SIG-M5 treated with dmso at 0.1 percent for 504 hours (cell line): ENCODE data around the gene LY6G6D.

Experiments used
- DNase-seq: peaks from one replicate; lab custom pipeline; 2025; ENCODE audit not compliant: unreplicated experiment; lab: John Stamatoyannopoulos, UW

The LY6G6D gene, protein sequence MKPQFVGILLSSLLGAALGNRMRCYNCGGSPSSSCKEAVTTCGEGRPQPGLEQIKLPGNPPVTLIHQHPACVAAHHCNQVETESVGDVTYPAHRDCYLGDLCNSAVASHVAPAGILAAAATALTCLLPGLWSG

DNA sequence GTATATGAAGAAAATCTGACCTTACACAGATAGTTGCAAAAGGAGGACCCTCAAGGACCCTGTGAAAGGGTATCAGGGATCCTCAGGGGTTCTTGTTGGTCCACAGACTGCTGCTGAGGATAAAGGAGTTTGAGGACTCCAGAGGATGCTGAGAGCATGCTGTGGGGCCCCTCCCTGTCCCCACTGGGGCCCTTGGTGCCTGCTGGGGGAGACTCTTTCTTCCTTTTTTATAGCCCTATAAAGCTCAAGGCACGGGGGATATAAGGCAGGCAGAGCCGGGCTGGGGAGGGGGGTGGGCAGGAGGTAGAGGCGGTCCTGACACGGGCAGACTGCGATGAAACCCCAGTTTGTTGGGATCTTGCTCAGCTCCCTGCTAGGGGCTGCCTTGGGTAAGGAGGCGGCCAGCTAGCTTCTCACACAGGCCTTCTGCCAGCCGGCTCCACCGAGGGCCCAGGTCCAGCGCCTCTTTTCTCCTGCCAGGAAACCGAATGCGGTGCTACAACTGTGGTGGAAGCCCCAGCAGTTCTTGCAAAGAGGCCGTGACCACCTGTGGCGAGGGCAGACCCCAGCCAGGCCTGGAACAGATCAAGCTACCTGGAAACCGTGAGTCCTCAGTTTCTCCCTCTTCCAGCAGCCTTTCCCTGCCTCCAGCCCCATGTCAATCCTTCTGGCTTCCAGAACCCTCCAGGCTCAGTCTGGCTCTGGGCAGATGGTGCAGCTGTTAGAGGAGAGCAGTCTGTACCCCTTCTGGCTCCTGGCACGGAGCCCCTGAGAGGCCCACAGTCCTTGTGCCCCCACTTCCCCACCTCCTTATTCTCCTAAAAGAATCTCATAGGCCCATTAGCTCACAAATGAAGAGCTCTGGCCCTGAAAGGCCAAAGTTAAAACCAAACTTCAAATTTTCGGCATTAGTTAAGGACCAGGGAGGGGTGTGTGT lies at the start of gene LY6G6D:
TSS of gene LY6G6D (plus strand) at position 327 of the 937 bp plus-strand sequence. CDS start at position 335, 8 bp downstream.
- no peak for DNase-seq

DNA sequence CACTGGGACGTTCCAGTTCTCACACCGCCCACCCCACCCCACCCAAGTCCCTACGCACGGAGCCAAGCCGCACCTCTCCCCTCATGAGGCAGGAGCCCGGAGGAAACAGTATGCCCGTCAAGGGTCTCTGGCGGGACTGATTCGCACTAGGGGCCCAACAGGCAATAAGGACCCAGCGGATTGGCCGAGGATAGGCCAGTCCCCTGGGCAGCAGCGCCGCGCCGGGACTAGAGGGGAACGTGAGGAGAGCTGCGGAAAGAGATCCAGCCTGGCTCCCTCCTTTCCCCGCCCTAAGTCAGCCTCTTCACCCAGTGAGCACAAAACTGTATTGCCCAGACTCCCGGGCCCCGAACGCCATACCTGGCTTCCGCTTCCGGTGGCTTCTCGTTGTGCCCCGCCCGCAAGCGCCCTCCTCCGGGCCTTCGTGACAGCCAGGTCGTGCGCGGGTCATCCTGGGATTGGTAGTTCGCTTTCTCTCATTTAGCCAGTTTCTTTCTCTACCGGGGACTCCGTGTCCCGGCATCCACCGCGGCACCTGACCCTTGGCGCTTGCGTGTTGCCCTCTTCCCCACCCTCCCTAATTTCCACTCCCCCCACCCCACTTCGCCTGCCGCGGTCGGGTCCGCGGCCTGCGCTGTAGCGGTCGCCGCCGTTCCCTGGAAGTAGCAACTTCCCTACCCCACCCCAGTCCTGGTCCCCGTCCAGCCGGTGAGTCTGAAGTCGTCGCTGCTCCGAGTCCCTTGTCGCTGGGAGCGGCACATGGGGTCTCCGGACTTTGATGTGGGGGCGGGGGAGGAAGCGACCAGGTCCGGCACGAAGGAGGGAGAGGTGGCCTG lies 49.4 kb upstream of the LY6G6D start, which contains the start of gene CSNK2B:
TSS of gene CSNK2B (plus strand) at position 580 of the 836 bp plus-strand sequence. CDS start 752 bp downstream, outside the sequence.
- DNase-seq = peak; percentile 98

DNA sequence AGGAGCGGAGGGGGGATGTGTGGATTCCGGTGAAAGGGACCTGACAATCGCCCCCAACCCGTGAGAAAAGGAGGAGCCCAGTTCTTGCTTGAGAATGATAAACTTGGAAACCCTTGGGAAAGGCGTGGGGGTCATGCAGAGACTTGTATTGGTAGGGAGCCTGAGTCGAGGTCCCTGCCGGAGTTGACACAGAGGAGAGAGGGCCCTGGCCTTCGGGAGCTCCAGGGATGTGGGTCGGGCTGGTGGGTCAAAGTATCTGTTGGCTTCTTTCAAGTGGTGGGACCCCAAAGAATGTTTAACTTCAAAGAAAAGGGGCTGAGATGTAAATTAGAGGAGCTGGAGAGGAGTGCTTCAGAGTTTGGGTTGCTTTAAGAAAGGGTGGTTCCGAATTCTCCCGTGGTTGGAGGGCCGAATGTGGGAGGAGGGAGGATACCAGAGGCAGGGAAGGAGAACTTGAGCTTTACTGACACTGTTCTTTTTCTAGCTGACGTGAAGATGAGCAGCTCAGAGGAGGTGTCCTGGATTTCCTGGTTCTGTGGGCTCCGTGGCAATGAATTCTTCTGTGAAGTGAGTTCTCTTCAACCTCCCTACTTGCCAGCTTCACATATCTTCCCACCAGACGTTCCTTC lies 48.7 kb upstream of the LY6G6D start:
- DNase-seq = no peak

DNA sequence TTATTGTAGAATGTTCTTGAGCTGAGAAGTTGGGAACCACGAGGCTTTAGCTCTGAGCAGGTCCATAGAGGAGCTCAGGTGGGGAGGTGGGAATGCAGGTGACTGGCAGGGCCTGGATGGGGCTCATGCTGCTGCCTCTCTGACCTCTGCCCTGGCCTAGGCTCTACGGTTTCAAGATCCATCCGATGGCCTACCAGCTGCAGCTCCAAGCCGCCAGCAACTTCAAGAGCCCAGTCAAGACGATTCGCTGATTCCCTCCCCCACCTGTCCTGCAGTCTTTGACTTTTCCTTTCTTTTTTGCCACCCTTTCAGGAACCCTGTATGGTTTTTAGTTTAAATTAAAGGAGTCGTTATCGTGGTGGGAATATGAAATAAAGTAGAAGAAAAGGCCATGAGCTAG lies 45.5 kb upstream of the LY6G6D start, which contains the start of gene LY6G5B:
TSS of gene LY6G5B (plus strand) at position 301 of the 400 bp plus-strand sequence. CDS start 975 bp downstream, outside the sequence.
- no peak for DNase-seq

DNA sequence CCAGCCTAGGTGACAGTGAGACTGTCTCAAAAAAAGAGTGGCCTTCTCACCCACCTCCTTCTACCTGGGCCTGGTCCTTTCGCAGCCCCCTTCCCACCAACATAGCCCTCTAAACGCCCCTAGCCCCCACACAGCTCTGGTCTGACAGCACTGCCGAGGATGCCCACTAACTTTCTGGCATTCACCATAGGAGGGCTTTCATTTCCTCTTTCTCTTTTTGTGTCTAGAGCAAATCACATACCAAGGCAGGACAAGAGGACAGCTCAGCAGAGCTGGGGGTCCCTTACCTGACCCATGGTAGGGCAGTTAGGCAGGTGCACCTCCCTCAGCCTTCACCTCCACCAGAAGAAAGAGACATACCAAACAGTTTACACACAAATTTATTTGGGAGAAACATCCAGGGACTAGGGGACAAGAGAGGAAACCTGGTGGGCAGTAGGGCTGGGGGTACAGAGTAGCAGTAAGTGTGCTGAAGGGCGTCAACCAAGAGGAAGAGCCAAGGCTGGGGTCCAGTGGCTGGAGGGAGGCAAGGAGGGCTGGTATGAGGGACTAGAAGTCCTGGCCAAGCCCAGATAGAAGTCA lies 38.7 kb upstream of the LY6G6D start:
- DNase-seq = peak; percentile 39

DNA sequence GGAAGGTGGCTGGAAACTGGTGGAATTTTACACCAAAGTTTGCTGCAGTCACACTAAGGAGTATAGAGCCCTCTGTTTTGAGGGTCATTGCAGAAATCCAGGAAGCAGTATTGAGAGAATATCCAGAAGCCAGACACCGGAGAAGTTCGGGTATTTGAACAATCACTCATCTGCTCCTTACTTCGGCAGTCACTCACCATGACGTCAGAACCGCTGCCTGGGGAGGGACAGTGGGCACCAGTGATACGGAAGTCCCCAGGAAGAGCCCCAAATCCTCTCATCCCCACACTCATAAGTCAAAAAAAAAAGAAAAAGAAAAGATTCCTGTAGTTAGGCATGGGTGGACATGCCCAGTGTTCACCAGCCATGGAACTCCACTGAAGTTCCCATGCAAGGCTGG lies 38.2 kb upstream of the LY6G6D start:
- no peak for DNase-seq

DNA sequence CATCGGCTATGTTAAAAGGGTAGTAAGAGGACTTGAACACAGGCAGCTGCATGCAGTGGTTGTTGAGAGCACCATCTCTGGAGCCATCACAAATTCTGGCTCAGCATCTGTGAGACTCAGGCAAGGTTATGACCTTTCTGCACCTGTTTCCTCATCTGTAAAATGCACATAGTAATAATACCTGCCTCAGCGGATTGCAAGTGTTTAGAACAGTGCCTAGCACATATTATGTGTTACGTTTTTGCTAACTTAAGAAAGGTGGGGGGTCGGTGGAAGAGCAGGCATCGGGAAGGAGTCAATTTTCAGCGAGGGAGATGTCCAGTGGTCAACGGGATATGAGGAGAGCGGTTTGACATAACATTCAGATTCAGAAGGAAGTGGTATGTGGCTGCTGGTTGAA lies 37.2 kb upstream of the LY6G6D start:
- no peak for DNase-seq

DNA sequence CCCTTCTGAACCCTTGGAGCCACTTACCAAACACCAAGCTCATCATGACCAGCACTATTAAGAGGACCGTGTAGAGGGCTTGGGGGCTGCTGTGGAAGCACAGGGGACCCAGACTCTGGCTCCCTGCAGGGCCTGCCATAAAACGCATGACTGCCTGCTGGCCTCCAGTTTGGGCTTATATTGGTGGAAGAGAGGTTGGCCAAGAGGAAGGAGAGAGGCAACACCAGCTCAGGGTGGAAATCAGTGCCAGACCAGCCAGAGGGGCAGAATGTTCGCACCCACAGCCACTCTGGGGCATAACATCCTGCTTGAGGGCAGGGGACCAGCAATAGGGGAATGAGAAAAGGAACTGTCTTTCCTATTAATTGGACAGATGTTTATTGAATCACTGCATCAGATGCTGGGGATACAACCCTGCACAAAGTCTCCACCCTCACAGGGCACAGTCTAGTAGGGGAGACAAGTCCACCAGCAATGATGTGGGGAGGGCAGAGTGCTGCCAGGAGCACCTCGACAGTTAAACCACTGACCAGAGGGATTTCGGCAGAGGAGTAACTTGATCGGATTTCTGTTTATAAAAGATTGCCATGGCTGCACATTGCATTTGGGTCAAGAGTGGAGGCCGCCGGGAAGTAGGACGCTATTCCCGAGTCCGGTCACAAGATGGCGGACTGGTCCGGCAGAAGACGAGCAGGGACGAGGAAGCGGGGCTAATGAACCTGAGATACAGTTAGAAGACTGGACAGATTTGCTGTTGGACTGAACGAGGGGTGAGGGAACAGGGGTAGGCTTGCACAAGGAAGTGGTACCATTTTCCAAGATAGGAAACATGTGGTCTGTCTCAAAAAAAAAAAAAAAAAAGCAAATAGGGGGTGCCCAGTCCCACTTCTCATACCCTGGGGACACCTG lies 34.7 kb upstream of the LY6G6D start, which contains the start of gene LY6G5C:
TSS of gene LY6G5C (minus strand) at position 842 of the 909 bp plus-strand sequence. CDS start at position 148, 694 bp downstream.
- peak; percentile 62 for DNase-seq

DNA sequence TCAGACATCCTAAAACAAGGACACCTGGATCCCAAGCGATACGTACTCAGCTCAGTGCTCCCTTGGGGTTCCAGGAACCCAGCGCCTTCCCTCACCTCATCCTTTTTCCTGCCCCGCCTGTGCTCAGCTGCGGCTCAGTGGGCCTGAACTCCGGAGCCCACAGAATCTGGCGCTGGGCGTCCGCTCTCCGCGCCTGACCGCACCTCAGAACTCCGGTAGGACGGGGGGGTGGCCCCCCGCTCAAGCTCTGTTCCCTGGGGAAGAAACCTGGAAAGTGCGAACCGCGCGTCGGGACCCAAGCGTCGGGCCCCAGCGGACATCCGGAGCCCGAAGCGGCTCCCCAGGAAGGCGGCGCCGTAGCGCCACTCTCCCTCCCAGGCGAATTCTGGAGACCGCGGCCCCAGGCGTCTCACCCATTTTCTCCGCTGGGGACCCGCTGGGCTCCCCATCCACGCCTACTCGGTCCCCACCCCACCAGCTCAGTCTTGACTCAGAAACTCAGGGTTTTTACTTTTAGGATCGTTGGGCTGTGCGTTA lies 33.9 kb upstream of the LY6G6D start:
- DNase-seq = no peak

DNA sequence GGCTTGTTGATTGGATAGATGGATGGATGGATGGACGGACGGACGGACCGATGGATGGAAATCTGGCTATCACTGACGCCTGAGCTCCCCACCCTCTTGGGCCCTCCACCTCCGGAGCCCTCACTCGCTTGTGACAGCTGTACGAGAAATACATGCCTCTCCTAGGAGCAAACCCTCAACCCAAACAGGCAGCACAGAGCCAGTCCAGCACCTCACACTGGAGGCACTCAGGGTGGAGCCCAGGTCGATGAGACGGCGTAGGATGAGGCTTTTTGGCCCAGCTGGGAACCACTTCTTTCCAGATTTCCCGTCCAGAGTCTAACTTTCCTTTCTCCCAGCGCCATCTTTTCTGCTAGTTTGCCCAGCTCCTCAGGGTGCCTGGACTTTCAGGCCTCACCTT lies 31.6 kb upstream of the LY6G6D start:
- DNase-seq = no peak

DNA sequence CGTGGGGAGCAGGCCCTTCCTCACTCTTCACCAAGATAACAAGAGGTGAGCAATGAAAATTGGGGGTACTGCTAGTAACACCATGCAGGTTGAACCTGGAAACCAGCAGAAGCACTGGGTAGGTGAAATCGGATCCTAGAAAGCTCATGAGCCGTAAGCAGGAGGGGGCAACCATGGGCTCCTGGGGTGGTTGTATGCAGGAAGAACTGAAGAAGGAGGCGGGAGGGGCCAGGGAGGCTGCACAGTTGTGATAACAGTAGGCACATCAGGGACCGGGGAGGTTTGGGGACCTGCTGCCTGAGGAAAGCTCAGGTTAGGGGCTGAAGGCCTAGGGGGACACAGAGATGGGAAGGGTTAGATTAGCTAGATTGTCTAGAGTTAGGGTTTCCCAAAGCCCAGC lies 28.7 kb upstream of the LY6G6D start:
- DNase-seq = no peak

DNA sequence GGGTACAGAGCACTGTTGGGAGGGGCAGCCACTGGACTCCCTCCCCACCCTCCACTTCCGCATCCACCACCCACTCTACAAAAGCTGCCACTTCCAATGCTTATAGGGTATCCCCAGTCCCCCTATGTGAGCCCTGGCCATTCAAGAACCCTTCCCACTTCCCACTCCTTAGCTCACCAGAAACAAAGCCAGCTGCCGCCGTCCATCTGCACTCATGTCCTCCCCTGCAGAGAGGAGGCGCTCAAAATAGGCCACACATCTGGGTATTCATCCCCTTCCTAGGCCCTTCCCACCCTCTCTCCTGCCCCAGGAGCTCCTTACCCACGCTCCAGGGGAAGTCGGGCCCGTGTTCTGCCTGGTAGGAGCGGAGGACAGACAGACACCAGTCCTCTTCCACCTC lies 27.8 kb upstream of the LY6G6D start:
- no peak for DNase-seq

DNA sequence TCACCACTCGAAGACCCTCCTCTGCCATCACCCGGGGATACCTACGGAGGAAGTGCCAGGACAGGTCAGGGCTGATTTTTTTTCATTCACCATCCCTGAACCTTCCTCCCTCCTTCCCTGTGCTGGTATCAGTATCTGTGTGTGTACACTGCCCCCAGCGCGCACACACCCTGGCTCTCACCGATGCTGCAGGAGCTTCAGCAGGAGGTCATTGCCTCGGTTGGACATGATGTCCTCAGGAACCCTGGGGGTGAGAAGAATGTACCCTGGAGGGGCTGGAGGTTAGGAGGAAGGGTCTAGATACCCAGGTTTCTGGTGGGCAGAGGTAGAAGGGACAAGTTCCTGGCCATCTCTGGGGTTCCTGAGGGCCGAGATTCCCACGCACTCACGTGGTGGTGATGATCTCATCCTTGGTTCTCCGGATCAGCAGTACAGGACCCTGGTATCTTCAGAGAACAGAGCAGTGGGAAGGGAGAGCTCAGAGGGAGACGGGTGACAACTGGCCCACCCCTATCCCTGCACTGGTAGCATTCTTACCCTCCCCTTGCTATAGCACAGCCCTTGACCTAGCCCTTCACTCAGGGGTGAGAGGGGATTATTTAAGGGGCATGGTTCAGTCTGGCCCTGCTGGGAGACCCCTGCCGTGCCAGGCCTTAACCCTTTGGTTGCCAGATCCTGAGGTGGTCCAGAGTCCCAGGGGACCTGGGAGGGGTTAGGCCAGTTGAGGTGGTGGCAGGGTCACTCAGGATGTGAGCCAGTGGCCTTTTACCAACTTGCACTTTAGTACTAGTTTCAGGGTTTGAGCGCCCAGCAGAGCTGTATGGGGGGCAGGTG lies 27.1 kb upstream of the LY6G6D start:
- no peak for DNase-seq

DNA sequence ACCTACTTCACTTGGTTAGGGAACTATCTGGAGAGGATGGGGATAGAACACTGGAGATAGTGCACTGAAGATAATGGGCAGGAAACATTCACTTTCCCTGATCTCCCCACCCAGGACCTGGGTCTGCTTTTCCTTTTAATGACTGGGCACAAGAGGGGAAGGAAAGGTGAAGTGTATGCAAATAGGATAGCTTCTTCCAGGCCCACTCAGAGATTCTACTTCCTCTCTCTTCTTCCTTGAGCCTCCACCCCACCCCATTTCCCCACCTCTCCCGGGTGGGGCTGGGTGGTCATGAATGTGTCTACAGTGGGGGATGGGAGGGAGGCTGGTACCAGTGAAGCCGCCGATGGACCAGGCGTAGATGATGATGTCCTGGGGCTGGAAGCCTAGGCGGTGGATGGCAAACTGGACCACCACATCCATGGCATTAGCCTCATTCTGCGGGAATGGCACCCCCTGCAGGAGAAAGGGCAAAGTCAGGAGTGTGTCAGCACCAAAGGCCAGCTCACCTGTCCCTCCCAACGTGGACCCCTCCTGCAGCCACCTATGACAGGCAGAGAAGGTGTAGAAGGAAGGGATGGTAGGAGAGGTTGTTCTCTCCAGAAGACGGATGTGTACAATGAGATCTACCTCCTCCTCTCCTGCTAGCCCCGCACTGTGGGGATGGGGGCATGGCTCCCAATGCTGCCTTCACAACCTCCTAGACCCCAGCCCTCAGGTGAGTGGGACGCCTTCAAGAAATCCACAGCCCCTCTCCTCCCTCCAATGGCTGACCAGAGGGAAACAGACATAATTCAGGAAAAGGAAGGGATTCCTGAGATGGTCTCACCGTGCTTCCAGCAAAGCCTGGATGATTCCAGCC lies 25.7 kb upstream of the LY6G6D start:
- no peak for DNase-seq

DNA sequence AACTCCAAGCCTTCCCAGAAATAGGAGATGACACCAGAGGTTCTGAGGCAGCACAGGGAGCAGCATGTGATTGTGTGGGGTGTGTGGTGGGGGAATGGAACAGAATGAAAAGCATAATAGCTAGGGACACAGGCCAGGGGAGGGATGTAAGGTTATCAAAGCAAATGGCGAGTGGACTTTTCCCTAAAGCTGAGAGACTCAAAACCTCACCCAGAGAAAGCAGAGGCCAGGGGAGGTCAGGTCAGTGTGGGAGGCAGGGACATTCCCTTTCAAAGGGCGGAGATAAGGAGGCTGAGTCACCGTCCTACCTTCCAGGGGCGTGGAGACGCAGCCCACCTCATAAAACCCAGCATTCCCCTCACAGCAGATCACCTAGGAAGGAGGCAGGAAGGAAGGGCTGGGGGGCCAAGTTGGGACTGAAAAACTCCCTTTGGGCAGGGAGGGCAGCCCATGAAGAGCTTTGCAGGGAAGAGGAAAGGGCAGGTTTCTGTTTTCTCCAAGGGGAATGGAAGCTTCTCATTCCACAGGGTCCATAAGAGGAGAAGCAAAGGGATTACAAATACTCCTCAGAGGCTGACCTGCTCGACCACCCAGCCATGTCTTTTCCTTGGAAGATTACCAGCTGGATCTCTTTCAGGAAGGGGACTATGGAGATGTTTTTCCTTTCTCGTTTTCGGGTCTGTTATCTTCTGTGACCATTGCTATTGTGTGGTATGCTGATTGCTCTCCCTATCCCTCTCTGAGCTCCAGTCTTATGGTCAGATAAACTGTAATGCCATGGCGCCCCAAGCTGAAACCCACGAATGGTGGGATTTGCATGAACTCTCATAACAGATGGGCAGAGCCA lies 24.7 kb upstream of the LY6G6D start:
- no peak for DNase-seq

DNA sequence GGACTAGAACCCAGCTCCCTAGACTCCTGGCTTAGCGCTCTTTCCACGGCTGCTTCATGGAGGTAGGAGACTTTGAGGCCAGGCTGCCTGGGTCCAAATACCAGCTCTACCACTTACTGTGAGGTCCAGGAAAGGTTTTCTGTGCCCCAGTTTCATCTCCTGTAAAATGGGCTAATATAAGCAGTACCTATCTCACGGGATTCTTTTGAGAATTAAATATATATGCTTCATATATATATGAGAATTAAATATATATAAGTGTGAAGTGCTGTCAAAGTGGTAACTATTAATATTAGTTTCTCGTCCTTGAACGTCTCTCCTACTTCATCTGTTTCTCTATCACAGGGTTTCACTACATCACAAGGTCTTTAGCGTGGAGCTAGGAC lies 24.1 kb upstream of the LY6G6D start:
- DNase-seq = no peak
